Naive thymus-derived CD4-positive, alpha-beta T cell (primary cell): ENCODE data around the gene SDS. TPM values are rescaled to one million over a fixed set of nuclear protein-coding genes. Genes with fewer than 3 reads are reported as not detected.
A peak's percentile ranks its signal among the peaks of the same experiment; 100 is the strongest.

ENCODE experiments used
- ATAC-seq: fragments of 150-1000 bp; cut with Tn5 transposase; 2 replicates; pipeline ENCODE4 v1.10.0; 2021; ENCODE audit warnings: mild to moderate bottlenecking, moderate library complexity
- CTCF ChIA-PET: fragments of 350-600 bp; sonication (Branson Sonifier 250); formaldehyde crosslinking; loops from one replicate; lab custom pipeline; 2021; ENCODE audit warnings: antibody characterized with exemption; lab: Charles Lee
- POLR2A ChIA-PET: fragments of 350-600 bp; sonication (Branson Sonifier 250); formaldehyde crosslinking; loops from one replicate; lab custom pipeline; 2021; ENCODE audit warnings: antibody characterized with exemption, inconsistent platforms; lab: Charles Lee
- DNase-seq, 9 donors: peaks; one replicate each; pipeline versions ENCODE4 v3.0.0 to v3.0.0-alpha.2; 2020 to 2022; ENCODE audit warnings: mixed read lengths in 1 of 9
- H3K27ac ChIP-seq: one replicate; pipeline ENCODE4 v1.7.0; 2013; ENCODE audit warnings: mild to moderate bottlenecking, low read depth, low read length, moderate library complexity
- H3K27me3 ChIP-seq, 2 donors: one replicate each; pipeline ENCODE4 v1.7.0; 2013; ENCODE audit warnings: low read length in 2 of 2, mild to moderate bottlenecking in 2 of 2, moderate library complexity in 2 of 2; ENCODE audit not compliant: control insufficient read depth in 2 of 2, insufficient read depth in 2 of 2
- H3K36me3 ChIP-seq, 3 experiments: 1 replicate in 2 of 3; 2 replicates in 1 of 3; pipeline ENCODE4 v1.7.0; 2013; ENCODE audit warnings: low read length in 3 of 3, mild to moderate bottlenecking in 3 of 3, moderate library complexity in 1 of 3; ENCODE audit not compliant: insufficient read depth in 3 of 3, control insufficient read depth in 2 of 3
- H3K4me1 ChIP-seq, 2 donors: one replicate each; pipeline ENCODE4 v1.7.0; 2013; ENCODE audit warnings: low read length in 2 of 2, mild to moderate bottlenecking in 2 of 2, moderate library complexity in 1 of 2; ENCODE audit not compliant: control insufficient read depth in 2 of 2, insufficient read depth in 2 of 2
- H3K4me3 ChIP-seq: 2 replicates; pipeline ENCODE4 v1.7.0; 2013; ENCODE audit warnings: mild to moderate bottlenecking, low read length
- H3K9me3 ChIP-seq, 3 experiments: 1 replicate in 2 of 3; 2 replicates in 1 of 3; pipeline ENCODE4 v1.7.0; 2013; ENCODE audit warnings: low read length in 3 of 3; ENCODE audit not compliant: control insufficient read depth in 2 of 3
- H3K27ac Mint-ChIP-seq, 9 donors: one replicate each; pipeline ENCODE4 v1.8.0; 2020 to 2022; ENCODE audit warnings: mixed read lengths in 9 of 9, mild to moderate bottlenecking in 8 of 9, moderate library complexity in 5 of 9, inconsistent platforms in 2 of 9
- H3K27me3 Mint-ChIP-seq, 5 donors: one replicate each; pipeline ENCODE4 v1.8.0; 2021 to 2022; ENCODE audit warnings: mixed read lengths in 5 of 5, mild to moderate bottlenecking in 1 of 5
- H3K36me3 Mint-ChIP-seq, 5 donors: one replicate each; pipeline ENCODE4 v1.8.0; 2020 to 2022; ENCODE audit warnings: mixed read lengths in 5 of 5, mild to moderate bottlenecking in 3 of 5, inconsistent platforms in 1 of 5
- H3K4me1 Mint-ChIP-seq, 7 donors: one replicate each; pipeline ENCODE4 v1.8.0; 2020 to 2022; ENCODE audit warnings: mixed read lengths in 7 of 7, mild to moderate bottlenecking in 3 of 7, inconsistent platforms in 1 of 7
- H3K4me3 Mint-ChIP-seq, 10 donors: one replicate each; pipeline ENCODE4 v1.8.0; 2020 to 2022; ENCODE audit warnings: mild to moderate bottlenecking in 10 of 10, mixed read lengths in 10 of 10, moderate library complexity in 6 of 10, inconsistent platforms in 2 of 10
- H3K9me3 Mint-ChIP-seq, 11 donors: one replicate each; pipeline ENCODE4 v1.8.0; 2020 to 2022; ENCODE audit warnings: mixed read lengths in 11 of 11, mild to moderate bottlenecking in 4 of 11, inconsistent platforms in 1 of 11, moderate library complexity in 1 of 11
- intact Hi-C, 2 donors: fragments of 100-400 bp; cut with micrococcal nuclease; formaldehyde crosslinking; loops; one replicate each; pipeline ENCODE4 v1.15.1; 2023
- polyA plus RNA-seq, 2 donors: library from polyadenylated mRNA; unstranded; fragments of 300-500 nt; fragmentation: Illumina TruSeq; gene quantifications; one replicate each; pipeline ENCODE4 v1.2.3, GENCODE V29; 2021
- total RNA-seq, 6 experiments: library from RNA in 5 of 6; stranded (reverse) in 5 of 6; gene quantifications; 1 replicate in 5 of 6; 2 replicates in 1 of 6; pipeline ENCODE4 v1.2.3 and lab custom pipeline; 2021 to 2026

SDS gene
- total RNA-seq (1 to 10 TPM in 1 of 5 experiments, under 1 TPM in 2, not detected in 2; 0.51 to 1.3 (median 0.76) TPM), polyA plus RNA-seq (not detected), total RNA-seq (lab: John Stamatoyannopoulos, UW) (not detected)

- Mint-ChIP-seq H3K9me3 (no peaks in the 10 kb centered on the region), H3K4me3 (no peak within 1 kb of the TSS), H3K4me1 (peaks cover 0 to 6% (median 0%) of the 10 kb centered on the region in 7 donors), H3K27me3 (peaks cover 0 to 16% (median 10%) of the 10 kb centered on the region in 5 donors), H3K27ac (no peak within 1 kb of the TSS), H3K36me3 (peaks cover 0 to 4% (median 0%) of the 10 kb centered on the region in 5 donors)
- Histone ChIP-seq H3K4me1 (no peaks in the 10 kb centered on the region), H3K27me3 (no peaks in the 10 kb centered on the region), H3K27ac (no peak within 1 kb of the TSS), H3K36me3 (no peaks in the 10 kb centered on the region), H3K9me3 (no peaks in the 10 kb centered on the region), H3K4me3 (no peak within 1 kb of the TSS)
- no peak for DNase-seq
- intact Hi-C loops: no loop called here
- peak; percentile 29 for ATAC-seq
- POLR2A ChIA-PET: no interaction called here
- CTCF ChIA-PET: no interaction called here
Observed at GRCh38 chr12:113403435-113404415, at the start of gene SDS. SDS (minus strand) TSS chr12:113403887; CDS start chr12:113399708, 4,179 bp downstream.

- no peaks in the 10 kb centered on the region for H3K4me1 Mint-ChIP-seq
- POLR2A ChIA-PET: no interaction called here
- H3K4me3 ChIP-seq: no peak overlapping the region
- H3K27ac Mint-ChIP-seq: no peak overlapping the region
- H3K27me3 ChIP-seq: no peaks in the 10 kb centered on the region
- CTCF ChIA-PET: interaction anchor here (0.7 kb wide), 1 partner anchor 161 kb away, joined by 5 read pairs; no protein-coding TSS in a partner anchor
- no peak overlapping the region for H3K27ac ChIP-seq
- peaks cover 25 to 35% (median 26%) of the 10 kb centered on the region in 5 donors for H3K27me3 Mint-ChIP-seq
- H3K4me3 Mint-ChIP-seq: no peak overlapping the region
- intact Hi-C loops: no loop called here
- no peak for DNase-seq
- H3K9me3 Mint-ChIP-seq: no peaks in the 10 kb centered on the region
- H3K9me3 ChIP-seq: no peaks in the 10 kb centered on the region
- ATAC-seq: no peak
- no peaks in the 10 kb centered on the region for H3K36me3 ChIP-seq
- no peaks in the 10 kb centered on the region for H3K36me3 Mint-ChIP-seq
- H3K4me1 ChIP-seq: no peaks in the 10 kb centered on the region
Observed at GRCh38 chr12:113453330-113453729, 49.6 kb upstream of the SDS start.

GRCh38 chr12:113452458-113452857 lies 48.8 kb upstream of the SDS start:
- ATAC-seq (no peak), DNase-seq (no peak)
- Mint-ChIP-seq H3K27ac (no peak overlapping the region), H3K4me3 (no peak overlapping the region), H3K27me3 (peaks cover 20 to 37% (median 26%) of the 10 kb centered on the region in 5 donors), H3K9me3 (peaks cover 0 to 2% (median 0%) of the 10 kb centered on the region in 11 donors), H3K4me1 (no peaks in the 10 kb centered on the region), H3K36me3 (peaks cover 0 to 1% (median 0%) of the 10 kb centered on the region in 5 donors)
- ChIA-PET CTCF (interaction anchor here (0.6 kb wide), 1 partner anchor 27 kb away, joined by 3 read pairs; no protein-coding TSS in a partner anchor), POLR2A (no interaction called here)
- Histone ChIP-seq H3K4me3 (no peak overlapping the region), H3K36me3 (no peaks in the 10 kb centered on the region), H3K4me1 (no peaks in the 10 kb centered on the region), H3K27me3 (no peaks in the 10 kb centered on the region), H3K27ac (no peak overlapping the region), H3K9me3 (no peaks in the 10 kb centered on the region)
- intact Hi-C loops: no loop called here

GRCh38 chr12:113449839-113450238 lies 46.2 kb upstream of the SDS start:
- Mint-ChIP-seq H3K27ac (no peak overlapping the region), H3K9me3 (peaks cover 0 to 11% (median 3%) of the 10 kb centered on the region in 11 donors), H3K27me3 (peaks cover 20 to 42% (median 34%) of the 10 kb centered on the region in 5 donors), H3K4me3 (no peak overlapping the region), H3K4me1 (peaks cover 0 to 2% (median 0%) of the 10 kb centered on the region in 7 donors), H3K36me3 (peaks cover 0 to 3% (median 0%) of the 10 kb centered on the region in 5 donors)
- H3K4me3 ChIP-seq: no peak overlapping the region
- H3K27me3 ChIP-seq: no peaks in the 10 kb centered on the region
- H3K27ac ChIP-seq: no peak overlapping the region
- no peak for DNase-seq
- ATAC-seq: no peak
- ChIA-PET POLR2A (no interaction called here), CTCF (no interaction called here)
- H3K4me1 ChIP-seq: no peaks in the 10 kb centered on the region
- intact Hi-C loops: no loop called here
- H3K9me3 ChIP-seq: no peaks in the 10 kb centered on the region
- no peaks in the 10 kb centered on the region for H3K36me3 ChIP-seq

- peaks cover 0 to 3% (median 0%) of the 10 kb centered on the region in 5 donors for H3K36me3 Mint-ChIP-seq
- intact Hi-C loops: no loop called here
Observed at GRCh38 chr12:113449299-113449698, 45.6 kb upstream of the SDS start.

GRCh38 chr12:113448873-113449272 lies 45.2 kb upstream of the SDS start:
- peaks cover 0 to 12% (median 4%) of the 10 kb centered on the region in 11 donors for H3K9me3 Mint-ChIP-seq
- H3K4me1 ChIP-seq: no peaks in the 10 kb centered on the region
- H3K4me3 Mint-ChIP-seq: no peak overlapping the region
- H3K36me3 ChIP-seq: no peaks in the 10 kb centered on the region
- no peak overlapping the region for H3K27ac ChIP-seq
- H3K4me1 Mint-ChIP-seq: peaks cover 0 to 2% (median 0%) of the 10 kb centered on the region in 7 donors
- H3K4me3 ChIP-seq: no peak overlapping the region
- no peak overlapping the region for H3K27ac Mint-ChIP-seq
- intact Hi-C loops: no loop called here
- no peaks in the 10 kb centered on the region for H3K27me3 ChIP-seq
- peaks cover 0 to 3% (median 0%) of the 10 kb centered on the region in 5 donors for H3K36me3 Mint-ChIP-seq
- POLR2A ChIA-PET: no interaction called here
- CTCF ChIA-PET: no interaction called here
- DNase-seq (no peak), ATAC-seq (no peak)
- no peaks in the 10 kb centered on the region for H3K9me3 ChIP-seq
- H3K27me3 Mint-ChIP-seq: peaks cover 18 to 43% (median 32%) of the 10 kb centered on the region in 5 donors

More at GRCh38 chr12:113449299-113449698, 45.6 kb upstream of the SDS start:
- ChIA-PET CTCF (no interaction called here), POLR2A (no interaction called here)
- Mint-ChIP-seq H3K9me3 (peaks cover 0 to 12% (median 4%) of the 10 kb centered on the region in 11 donors), H3K27me3 (peaks cover 20 to 47% (median 34%) of the 10 kb centered on the region in 5 donors), H3K4me3 (no peak overlapping the region), H3K4me1 (peaks cover 0 to 2% (median 0%) of the 10 kb centered on the region in 7 donors), H3K27ac (no peak overlapping the region)
- Histone ChIP-seq H3K4me3 (no peak overlapping the region), H3K9me3 (no peaks in the 10 kb centered on the region), H3K4me1 (no peaks in the 10 kb centered on the region), H3K27ac (no peak overlapping the region), H3K27me3 (no peaks in the 10 kb centered on the region), H3K36me3 (no peaks in the 10 kb centered on the region)
- ATAC-seq: no peak
- DNase-seq: no peak
